Liver (tissue), 9 donors: ENCODE results near the gene RADX. TPM values are rescaled to one million over a fixed set of nuclear protein-coding genes. Genes with fewer than 3 reads are reported as not detected.
A peak's percentile ranks its signal among the peaks of the same experiment; 100 is the strongest.

ENCODE experiments used
- DNase-seq: peaks from one replicate; pipeline ENCODE4 v3.0.0-alpha.2; 2017; ENCODE audit warnings: low spot score
- H3K27ac ChIP-seq, 2 donors: one replicate each; pipeline ENCODE4 v1.7.0; 2013; ENCODE audit warnings: inconsistent platforms in 2 of 2, low read length in 2 of 2, control low read depth in 1 of 2, low read depth in 1 of 2, mild to moderate bottlenecking in 1 of 2
- H3K27me3 ChIP-seq, 4 donors: one replicate each; pipeline versions ENCODE4 v1.6.1 to v1.7.0; 2013; ENCODE audit warnings: low read length in 3 of 4, inconsistent platforms in 1 of 4, mild to moderate bottlenecking in 1 of 4, moderate library complexity in 1 of 4; ENCODE audit not compliant: control insufficient read depth in 4 of 4, insufficient read depth in 4 of 4
- H3K36me3 ChIP-seq, 4 donors: one replicate each; pipeline versions ENCODE4 v1.6.1 to v1.7.0; 2013; ENCODE audit warnings: low read length in 3 of 4, mild to moderate bottlenecking in 3 of 4, low read depth in 1 of 4, moderate library complexity in 1 of 4; ENCODE audit not compliant: control insufficient read depth in 4 of 4, insufficient read depth in 3 of 4
- H3K4me1 ChIP-seq, 4 donors: one replicate each; pipeline versions ENCODE4 v1.6.1 to v1.7.0; 2013; ENCODE audit warnings: low read length in 3 of 4, mild to moderate bottlenecking in 3 of 4, moderate library complexity in 1 of 4; ENCODE audit not compliant: control insufficient read depth in 4 of 4, insufficient read depth in 4 of 4
- H3K4me3 ChIP-seq, 3 donors: one replicate each; pipeline versions ENCODE4 v1.6.1 to v1.7.0; 2013; ENCODE audit warnings: low read length in 3 of 3, control low read depth in 1 of 3, low read depth in 1 of 3, mild to moderate bottlenecking in 1 of 3
- H3K9ac ChIP-seq, 2 donors: one replicate each; pipeline ENCODE4 v1.7.0; 2013; ENCODE audit warnings: low read length in 2 of 2, mild to moderate bottlenecking in 2 of 2, moderate library complexity in 2 of 2, control low read depth in 1 of 2, low read depth in 1 of 2
- H3K9me3 ChIP-seq, 4 donors: one replicate each; pipeline versions ENCODE4 v1.6.1 to v1.7.0; 2013; ENCODE audit warnings: low read length in 3 of 4; ENCODE audit not compliant: control insufficient read depth in 4 of 4
- ATF3 ChIP-seq: IDR thresholded peaks from 2 replicates; pipeline ENCODE4 v1.6.1; 2016; ENCODE audit warnings: antibody characterized with exemption
- CTCF ChIP-seq: fragments of 150-350 bp; IDR thresholded peaks from 2 replicates; pipeline ENCODE4 v1.5.1; 2017; ENCODE audit warnings: improper control_type of control experiment, low read depth, low read length; ENCODE audit not compliant: missing input control
- HNF4A ChIP-seq, 2 donors: conservative IDR thresholded peaks; 2 replicates each; pipeline ENCODE4 v1.6.1; 2016; ENCODE audit warnings: antibody characterized with exemption in 2 of 2, mild to moderate bottlenecking in 2 of 2
- HNF4G ChIP-seq: IDR thresholded peaks from 2 replicates; pipeline ENCODE4 v1.6.1; 2016; ENCODE audit warnings: antibody characterized with exemption
- JUND ChIP-seq, 2 donors: IDR thresholded peaks; 2 replicates each; pipeline ENCODE4 v1.6.1; 2016; ENCODE audit warnings: antibody characterized with exemption in 2 of 2
- NR2F2 ChIP-seq: IDR thresholded peaks from 2 replicates; pipeline ENCODE4 v1.6.1; 2016; ENCODE audit warnings: antibody characterized with exemption
- RAD21 ChIP-seq, 2 donors: IDR thresholded peaks; 2 replicates each; pipeline ENCODE4 v1.6.1; 2016; ENCODE audit warnings: antibody characterized with exemption in 2 of 2, mild to moderate bottlenecking in 2 of 2
- REST ChIP-seq: IDR thresholded peaks from 2 replicates; pipeline ENCODE4 v1.6.1; 2016; ENCODE audit warnings: antibody characterized with exemption, mild to moderate bottlenecking
- RXRA ChIP-seq, 2 donors: IDR thresholded peaks; 2 replicates each; pipeline ENCODE4 v1.6.1; 2017 to 2018; ENCODE audit warnings: antibody characterized with exemption in 2 of 2, mild to moderate bottlenecking in 1 of 2
- SP1 ChIP-seq: IDR thresholded peaks from 2 replicates; pipeline ENCODE4 v1.6.1; 2018; ENCODE audit warnings: antibody characterized with exemption, mild to moderate bottlenecking
- YY1 ChIP-seq: IDR thresholded peaks from 2 replicates; pipeline ENCODE4 v1.6.1; 2016; ENCODE audit warnings: antibody characterized with exemption, mild to moderate bottlenecking
- ZBTB33 ChIP-seq: IDR thresholded peaks from 2 replicates; pipeline ENCODE4 v1.6.1; 2016; ENCODE audit warnings: antibody characterized with exemption
- WGBS: extraction: QIAGEN DNeasy Blood & Tissue Kit; methylation state at CpG from one replicate; pipeline ENCODE4 v1.1.7; 2013; 5-methylcytosine and 5-hydroxymethylcytosine counted together
- polyA plus RNA-seq, 2 donors: library from polyadenylated mRNA; stranded (reverse) in 1 of 2; unstranded in 1 of 2; fragments of 200-250 nt in 1 of 2; fragments of >200 nt in 1 of 2; fragmentation: Nextera tagmentation in 1 of 2; extraction: Ambion mirVana in 1 of 2; gene quantifications; one replicate each; pipeline versions ENCODE4 v1.2.1 to v1.2.3, GENCODE V29; 2013 to 2015
- total RNA-seq, 2 donors: library from RNA; depleted of rRNA; stranded (reverse); fragments of >200 nt; gene quantifications; one replicate each; pipeline ENCODE4 v1.2.3, GENCODE V29; 2014
- donor health status: healthy.
- donor health status: healthy.
- donor health status: healthy.
- donor health status: healthy.
- donor health status: healthy.

RADX gene
- total and polyA plus RNA-seq, 4 donors, result 0.46 to 2.3 (median 0.95) TPM

- WGBS, result 80% methylated on average over 2 of the region's 2 CpGs
Observed at GRCh38 chrX:106680716-106681115, 68.9 kb downstream of the RADX start.

DNA sequence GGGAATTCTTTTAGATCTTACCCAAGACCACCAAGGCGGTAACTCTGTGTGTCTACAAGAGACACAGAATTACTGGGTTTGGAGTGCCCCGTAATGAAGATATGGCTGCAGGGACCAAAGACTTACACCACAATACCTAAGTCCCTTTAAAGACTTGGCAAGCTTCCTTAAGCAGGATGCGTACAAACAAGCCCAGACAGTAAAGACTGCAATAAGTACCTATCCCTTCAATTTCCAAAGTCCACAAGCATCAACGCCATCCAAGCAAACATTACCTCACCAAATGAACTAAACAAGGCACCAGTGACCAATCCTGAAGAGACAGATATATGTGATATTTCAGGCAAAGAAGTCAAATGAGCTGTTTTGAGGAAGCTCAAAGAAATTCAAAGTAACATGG lies 72.4 kb downstream of the RADX start:
- Histone ChIP-seq H3K36me3 (no peaks in the 10 kb centered on the region), H3K9ac (no peak overlapping the region), H3K9me3 (peaks cover 0 to 8% (median 4%) of the 10 kb centered on the region in 4 donors), H3K4me3 (no peak overlapping the region), H3K4me1 (no peaks in the 10 kb centered on the region), H3K27me3 (no peaks in the 10 kb centered on the region), H3K27ac (no peak overlapping the region)
- TF ChIP-seq REST, result no peak
- TF ChIP-seq YY1, result no peak
- TF ChIP-seq HNF4A (conservative IDR thresholded peaks at IDR 0.05), result no peak
- TF ChIP-seq ZBTB33, result no peak
- no peak for TF ChIP-seq NR2F2
- TF ChIP-seq JUND (IDR thresholded peaks at IDR 0.05), result no peak
- no peak for TF ChIP-seq RXRA (IDR thresholded peaks at IDR 0.05)
- TF ChIP-seq HNF4G, result no peak
- 78% methylated on average over 4 of the region's 4 CpGs for WGBS
- DNase-seq, result no peak

More at GRCh38 chrX:106680716-106681115, 68.9 kb downstream of the RADX start:
- H3K9ac ChIP-seq, result no peak overlapping the region
- H3K4me1 ChIP-seq, result no peaks in the 10 kb centered on the region
- H3K36me3 ChIP-seq, result no peaks in the 10 kb centered on the region
- no peak overlapping the region for H3K4me3 ChIP-seq
- no peak for TF ChIP-seq ZBTB33
- no peak for DNase-seq
- H3K27ac ChIP-seq, result no peak overlapping the region
- H3K27me3 ChIP-seq, result no peaks in the 10 kb centered on the region
- H3K9me3 ChIP-seq, result peaks cover 0 to 8% (median 4%) of the 10 kb centered on the region in 4 donors

GRCh38 chrX:106692425-106693065 lies 80.8 kb downstream of the RADX start:
- TF ChIP-seq YY1 (no peak), HNF4A (conservative IDR thresholded peaks at IDR 0.05) (peak; percentile 56 to 71), RAD21 (IDR thresholded peaks at IDR 0.05) (peak; percentile 61 to 62), HNF4G (peak; percentile 43), ATF3 (no peak), CTCF (peak; percentile 21), RXRA (IDR thresholded peaks at IDR 0.05) (peak in 1 of 2 donors; percentile 52), SP1 (peak; percentile 67)
- H3K9ac ChIP-seq, result no peak overlapping the region
- WGBS, result 32% methylated on average over 7 of the region's 7 CpGs
- H3K27ac ChIP-seq, result peak overlapping the region; percentile 17 to 50
- H3K9me3 ChIP-seq, result no peaks in the 10 kb centered on the region
- H3K27me3 ChIP-seq, result no peaks in the 10 kb centered on the region
- H3K4me3 ChIP-seq, result peak overlapping the region in 2 of 3 donors; percentile 31 to 45
- H3K4me1 ChIP-seq, result peaks cover 0 to 14% (median 4%) of the 10 kb centered on the region in 4 donors
- no peaks in the 10 kb centered on the region for H3K36me3 ChIP-seq
- no peak for DNase-seq
